ENCODE measurements around the gene SOX13.
"Not testable (repeated sequence)": the region's sequence is repeated elsewhere in the genome, so short reads cannot be mapped to it uniquely, and the experiment has no call there.

SOX13 gene

DNA sequence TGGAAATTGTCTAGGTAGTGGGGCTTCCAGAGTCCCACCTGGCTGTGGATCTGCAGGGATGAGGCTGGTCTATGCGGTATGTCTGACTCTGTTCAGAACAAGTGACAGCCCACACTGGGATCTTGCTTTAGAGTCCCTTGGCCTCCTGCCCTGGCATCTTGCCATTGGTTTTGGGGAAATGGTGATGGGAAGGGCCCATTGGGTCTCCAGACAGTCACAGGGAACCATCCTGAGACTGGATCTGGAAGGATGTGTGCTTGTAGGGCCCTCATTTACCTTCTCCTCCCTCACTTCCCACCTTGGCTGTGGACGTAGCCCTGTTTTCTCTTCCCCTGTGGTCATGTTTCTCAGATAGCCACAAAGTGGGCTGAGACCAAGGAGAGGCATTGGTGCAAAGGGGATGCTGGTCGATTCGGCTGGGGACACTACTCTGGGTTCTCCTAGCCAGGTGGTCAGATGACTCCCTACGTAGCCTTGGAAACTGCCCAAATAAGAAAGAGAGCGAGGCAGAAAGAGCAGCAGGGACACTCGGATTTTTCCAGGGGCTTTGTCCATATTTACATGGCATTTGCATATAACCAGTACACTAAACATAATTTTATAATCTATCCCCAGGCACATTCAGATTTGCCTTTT lies 15.1 kb downstream of the SOX13 start:
- peak; percentile 26 for DNase-seq

GRCh38 chr1:204088596-204088995 lies 15.7 kb downstream of the SOX13 start:
- DNase-seq: no peak

DNA sequence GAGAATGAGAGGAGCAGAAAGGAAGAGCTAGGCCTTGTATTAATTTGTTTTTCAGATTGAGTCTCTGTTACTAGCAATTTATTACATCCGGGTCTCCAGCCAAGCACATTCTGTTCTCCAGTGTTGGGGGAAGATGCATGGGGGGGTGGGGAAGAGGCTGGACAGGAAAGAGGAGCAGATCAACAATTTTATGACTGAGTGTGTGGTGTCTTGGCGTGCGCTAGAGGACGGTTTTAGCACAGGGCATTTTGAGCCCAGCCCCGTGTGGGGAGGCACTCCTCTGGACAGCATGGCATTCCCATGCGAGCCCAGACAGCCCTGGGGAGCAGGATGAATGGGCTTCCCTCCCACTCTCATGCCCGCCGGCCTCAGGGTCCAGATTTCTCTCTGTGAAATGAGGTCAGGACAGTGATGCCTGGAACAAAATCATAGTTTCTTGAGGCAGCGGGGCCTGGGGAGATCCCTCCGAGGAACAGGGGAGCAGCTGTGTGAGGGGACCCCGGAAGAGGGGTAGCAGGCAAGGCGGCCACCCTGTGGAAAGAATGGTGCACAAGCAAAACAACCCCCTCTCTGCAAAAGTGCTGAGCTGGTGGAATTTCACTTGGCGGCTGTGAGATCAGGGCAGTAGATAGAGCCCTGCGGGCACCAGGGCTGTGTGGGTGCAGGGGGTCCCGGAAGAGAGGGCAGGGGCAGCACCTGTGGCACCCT lies 16.3 kb downstream of the SOX13 start:
- DNase-seq: no peak

DNA sequence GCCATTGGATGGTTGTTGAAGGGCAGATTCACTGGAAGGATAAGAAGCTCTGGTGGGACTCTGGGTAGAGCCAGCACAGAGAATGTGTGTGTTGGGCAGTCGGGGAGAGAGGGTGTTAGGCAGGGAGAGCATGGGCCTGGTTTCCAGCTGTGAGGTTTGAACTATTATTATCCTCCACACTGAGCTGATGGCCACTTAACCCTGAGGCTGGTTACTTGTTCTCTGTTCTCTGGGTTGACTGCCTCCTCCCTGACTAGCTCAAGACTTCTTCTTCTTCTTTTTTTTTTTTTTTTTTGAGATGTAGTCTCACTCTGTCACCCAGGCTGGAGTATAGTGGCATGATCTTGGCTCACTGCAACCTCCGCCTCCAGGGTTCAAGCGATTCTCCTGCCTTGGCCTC lies 17.2 kb downstream of the SOX13 start:
- DNase-seq: not testable (repeated sequence)

GRCh38 chr1:204091066-204091465 lies 18.2 kb downstream of the SOX13 start:
- no peak for DNase-seq

DNA sequence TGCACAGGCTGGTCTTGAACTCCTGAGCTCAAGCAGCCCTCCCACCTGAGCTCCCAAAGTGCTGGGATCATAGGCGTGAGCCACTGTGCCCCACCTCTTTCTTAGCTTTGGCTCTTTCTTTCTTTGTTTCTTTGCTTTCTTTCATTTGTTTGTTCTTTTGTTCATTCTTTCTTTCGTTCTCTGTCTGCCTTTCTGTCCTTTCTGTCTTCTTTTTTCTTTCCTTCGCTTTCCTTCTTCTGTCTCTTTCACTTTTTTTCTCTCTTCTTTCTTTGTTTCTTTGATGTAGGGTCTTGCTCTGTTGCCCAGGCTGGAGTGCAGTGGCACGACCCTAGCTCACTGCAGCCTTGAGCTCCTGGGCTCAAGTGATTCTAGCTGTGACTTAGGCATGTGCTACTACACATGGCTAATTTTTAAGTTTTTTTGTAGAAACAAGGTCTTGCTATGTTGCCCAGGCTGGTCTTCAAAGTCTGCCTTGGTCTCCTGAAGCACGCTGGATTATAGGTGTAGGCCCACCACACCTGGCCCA lies 18.9 kb downstream of the SOX13 start:
- no peak for DNase-seq

DNA sequence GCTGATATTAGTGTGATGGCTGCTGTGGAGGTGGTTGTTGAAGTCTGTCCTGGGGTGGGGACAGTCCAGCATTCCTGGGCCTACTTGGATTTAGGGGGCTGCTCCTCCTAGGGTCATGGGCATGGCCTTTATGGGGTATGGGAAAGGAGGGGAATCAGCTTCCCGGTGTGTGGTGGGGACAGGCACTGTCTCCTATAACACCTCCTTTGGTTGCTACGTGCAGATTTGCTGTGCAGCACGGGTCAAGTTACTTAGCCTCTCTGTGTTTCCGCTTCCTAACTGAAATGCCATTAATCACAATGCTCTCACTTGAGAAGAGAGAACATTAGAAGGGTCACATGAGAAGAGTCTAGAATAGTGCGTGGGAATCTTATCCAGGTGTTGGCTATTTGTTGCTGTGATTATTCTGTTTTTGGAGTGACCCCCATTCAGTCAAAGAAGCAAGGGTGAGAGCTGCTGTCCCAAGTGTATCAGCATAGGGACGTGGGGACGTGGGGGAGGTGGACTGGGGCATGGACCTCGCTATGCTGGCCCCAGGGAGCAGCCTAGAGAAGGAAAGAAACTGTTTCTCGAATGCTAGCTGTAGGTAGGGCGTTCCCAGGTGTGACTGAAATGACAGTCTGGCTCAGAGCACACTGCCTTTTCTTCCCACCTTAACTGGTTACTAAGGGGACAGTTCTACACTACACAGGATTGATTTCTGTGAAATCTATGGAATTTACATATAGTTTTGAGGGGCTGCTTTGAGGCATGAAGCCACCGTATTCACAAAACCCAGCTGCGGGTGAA lies 19.9 kb downstream of the SOX13 start:
- no peak for DNase-seq

DNA sequence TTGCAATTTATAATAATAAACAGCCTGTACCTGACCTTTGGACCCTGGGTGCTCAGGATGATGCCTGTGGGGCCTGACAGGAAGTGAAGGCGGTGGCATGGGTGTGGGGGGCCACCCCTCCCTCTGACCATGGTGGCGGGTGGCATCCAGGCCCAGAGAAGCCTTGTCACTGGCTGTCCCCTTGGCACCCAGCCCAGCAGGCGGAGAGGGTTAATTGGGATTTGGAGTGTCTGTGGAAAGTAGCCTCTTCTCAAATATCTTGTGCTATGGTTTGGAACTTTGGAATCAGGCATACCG lies 20.5 kb downstream of the SOX13 start:
- peak; percentile 35 for DNase-seq

GRCh38 chr1:204093781-204094180 lies 20.9 kb downstream of the SOX13 start:
- DNase-seq: no peak

GRCh38 chr1:204094313-204094729 lies 21.4 kb downstream of the SOX13 start:
- DNase-seq: no peak

- DNase-seq: peak; percentile 22
Measured at GRCh38 chr1:204094856-204095634, 22.1 kb downstream of the SOX13 start.

DNA sequence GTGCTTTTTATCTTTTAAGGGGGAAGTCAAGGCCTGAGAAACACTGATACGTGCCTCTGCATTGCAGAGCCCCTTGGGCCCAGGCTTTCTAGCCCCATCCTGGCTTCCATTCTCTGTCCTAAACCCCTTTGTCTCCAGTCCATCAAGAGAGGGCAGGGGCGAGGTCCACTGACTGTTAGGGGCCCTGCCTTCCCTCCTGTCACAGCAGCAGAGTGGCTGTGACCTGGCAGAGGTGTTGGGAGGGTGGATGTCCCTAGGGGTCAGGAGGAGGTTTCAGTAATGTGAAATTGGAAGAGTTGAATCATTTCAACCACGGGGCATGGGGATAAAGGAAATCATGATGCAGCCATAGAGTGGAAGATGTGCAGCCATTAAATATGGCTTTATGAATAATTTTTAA lies 24.0 kb downstream of the SOX13 start:
- no peak for DNase-seq

DNA sequence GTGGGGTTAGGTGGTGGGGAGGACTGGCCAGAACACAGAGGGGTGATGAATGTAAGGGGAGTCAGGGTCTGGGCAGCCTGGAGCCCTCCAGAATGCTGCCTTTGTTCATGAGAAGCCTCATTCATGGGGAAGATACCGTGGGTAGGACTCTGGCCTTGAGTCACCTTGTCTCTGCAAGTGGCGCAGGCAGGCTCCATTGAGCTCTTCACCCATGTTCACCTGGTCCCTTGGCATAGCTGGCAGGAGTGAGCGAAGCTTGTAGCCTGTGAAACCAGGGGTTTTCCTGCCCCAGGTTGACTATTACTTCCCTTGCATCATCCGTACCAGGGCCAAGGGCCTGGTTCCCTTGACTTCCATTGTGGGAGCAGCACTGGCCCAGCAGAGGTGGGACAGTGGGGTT lies 25.8 kb downstream of the SOX13 start:
- no peak for DNase-seq

DNA sequence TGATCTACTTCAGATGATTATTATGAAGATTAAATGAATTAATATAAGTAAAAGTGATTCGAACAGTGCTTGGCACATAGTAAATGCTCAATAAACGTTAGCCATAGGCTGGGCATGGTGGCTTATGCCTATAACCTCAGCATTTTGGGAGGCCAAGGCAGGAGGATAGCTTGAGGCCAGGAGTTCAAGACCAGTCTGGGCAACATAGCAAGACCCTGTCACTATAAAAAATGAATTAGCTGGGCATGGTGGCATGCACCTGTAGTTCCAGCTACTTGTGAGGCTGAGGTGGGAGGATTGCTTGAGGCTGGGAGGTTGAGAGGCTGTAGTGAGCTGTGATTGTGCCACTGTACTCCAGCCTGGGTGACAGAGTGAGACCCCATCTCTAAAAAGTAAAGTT lies 26.8 kb downstream of the SOX13 start:
- not testable (repeated sequence) for DNase-seq

GRCh38 chr1:204102029-204102611 lies 29.2 kb downstream of the SOX13 start:
- DNase-seq: peak; percentile 84

DNA sequence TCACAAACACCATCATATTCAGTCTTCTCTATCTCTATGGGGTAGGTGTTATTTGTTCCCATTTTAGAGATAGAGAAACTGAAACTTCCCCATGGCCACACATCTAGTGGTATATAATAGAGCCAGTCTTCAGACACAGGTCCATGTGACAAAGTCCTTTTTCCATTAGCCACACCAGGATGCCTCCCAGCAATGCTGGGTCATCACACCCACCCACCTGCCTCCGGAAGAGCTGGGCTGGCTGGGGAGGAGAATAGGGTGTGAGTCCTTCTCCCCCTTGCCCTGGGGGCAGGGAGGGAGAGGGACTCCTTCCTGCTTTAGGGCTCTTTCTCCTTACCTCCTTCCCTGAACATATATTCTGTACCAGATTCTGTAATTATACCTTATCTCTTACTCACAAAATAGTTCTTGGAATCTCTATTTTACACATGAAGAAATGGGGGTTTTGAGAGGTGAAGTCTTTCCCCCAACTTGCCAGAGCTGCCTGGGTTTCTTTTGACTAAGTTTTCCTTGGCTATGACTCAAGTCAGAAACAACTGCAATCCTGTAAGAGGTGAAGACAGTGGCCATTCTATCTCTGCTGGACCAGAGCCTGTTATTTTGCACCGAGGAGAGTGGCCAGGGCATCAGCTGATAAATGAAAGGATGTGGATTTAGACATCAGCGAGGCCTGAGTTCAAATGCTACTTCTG lies 30.0 kb downstream of the SOX13 start:
- no peak for DNase-seq

DNA sequence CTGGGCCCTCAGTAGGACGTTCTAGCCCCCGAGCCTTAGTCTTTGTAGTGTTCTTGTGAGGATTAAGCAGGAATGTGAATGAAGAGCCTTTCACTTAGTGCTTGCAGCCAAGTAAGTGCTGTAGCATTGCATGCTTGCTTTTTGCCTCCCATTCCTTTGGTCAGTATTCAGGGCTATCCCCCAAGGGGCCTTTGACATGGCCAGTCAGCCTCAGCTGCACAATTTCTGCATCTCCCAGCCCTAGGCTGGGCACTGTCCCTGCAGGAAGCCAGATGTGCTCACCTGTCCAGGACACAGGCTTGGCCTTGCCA lies 30.5 kb downstream of the SOX13 start:
- no peak for DNase-seq

GRCh38 chr1:204104331-204105130 lies 31.6 kb downstream of the SOX13 start:
- no peak for DNase-seq

DNA sequence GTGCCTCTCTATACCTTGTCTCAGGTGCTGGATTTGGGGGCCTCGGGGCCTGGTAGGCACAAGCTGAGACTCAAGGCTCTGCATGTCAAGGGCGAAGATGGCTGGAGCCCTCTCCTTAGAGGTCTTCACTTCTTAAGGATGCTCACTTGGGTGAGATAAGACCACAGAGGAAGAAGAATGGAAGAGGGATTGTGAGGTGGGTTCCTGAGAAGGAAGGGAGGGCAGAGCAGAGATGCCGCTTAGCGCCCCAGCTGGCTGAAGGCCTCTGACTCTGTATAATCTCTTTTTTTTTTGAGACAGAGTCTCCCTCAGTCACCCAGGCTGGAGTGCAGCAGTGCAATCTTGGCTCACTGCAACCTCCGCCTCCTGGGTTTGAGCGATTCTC lies 32.2 kb downstream of the SOX13 start:
- no peak for DNase-seq

DNA sequence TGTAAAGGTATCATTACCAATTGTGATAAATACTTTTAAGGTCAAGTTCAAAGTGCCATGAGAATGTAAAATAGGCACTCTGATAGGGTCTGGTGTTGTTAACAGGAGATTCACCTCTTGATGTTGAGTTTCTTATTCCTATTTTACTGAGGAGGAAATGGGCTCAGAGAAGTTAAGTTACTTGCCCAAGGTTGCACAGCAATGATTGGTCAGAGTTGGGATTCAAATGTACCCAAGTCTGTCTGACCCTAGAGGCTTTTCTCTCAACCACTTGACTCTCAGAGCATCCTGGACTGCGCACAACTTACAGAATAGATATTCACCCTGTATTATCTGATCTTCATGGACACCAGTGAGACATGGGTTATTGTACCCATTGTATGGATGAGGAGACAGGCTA lies 33.9 kb downstream of the SOX13 start:
- DNase-seq: no peak

DNA sequence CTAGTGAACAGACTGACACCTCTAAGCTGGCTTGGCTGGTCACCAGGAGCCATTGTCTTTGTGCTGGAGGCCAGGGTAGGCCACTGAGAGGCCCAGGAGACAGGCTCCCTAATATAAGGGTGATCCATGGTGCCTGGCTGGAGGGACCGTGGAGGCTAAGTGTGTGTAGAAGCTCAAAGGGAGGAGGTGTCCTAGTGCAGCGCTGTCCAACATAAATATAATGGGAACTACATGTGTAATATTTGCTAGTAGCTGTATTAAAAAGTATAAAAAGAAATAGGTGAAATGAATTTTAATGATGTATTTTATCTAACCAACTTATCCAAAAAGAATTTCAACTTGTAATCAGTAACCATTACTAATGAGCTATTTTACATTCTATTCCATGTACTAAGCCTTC lies 35.0 kb downstream of the SOX13 start:
- DNase-seq: peak; percentile 42

Data from NCI-H1092 (cell line).